ENCODE results near the gene FBXO7.

- TF ChIP-seq POLR2A (IDR thresholded peaks at IDR 0.05): no peak
- no peak for TF ChIP-seq CTCF (IDR thresholded peaks at IDR 0.05)
Observed at GRCh38 chr22:32465661-32466060, 8.9 kb upstream of the FBXO7 start.

Measured in heart left ventricle (tissue), 13 donors.